HepG2 (cell line): ENCODE measurements around the gene ABCB9. TPM values are rescaled to one million over a fixed set of nuclear protein-coding genes. Genes with fewer than 3 reads are reported as not detected.

ENCODE experiments used
- BATF2 ChIP-seq: sonication (generic); formaldehyde crosslinking; IDR thresholded peaks from 2 replicates; pipeline ENCODE4 v1.8.0; 2022; ENCODE audit warnings: mild to moderate bottlenecking, missing genetic modification reagents, moderate library complexity
- GPN1 ChIP-seq: sonication (generic); formaldehyde crosslinking; IDR thresholded peaks from 2 replicates; pipeline ENCODE4 v1.5.1; 2020; ENCODE audit warnings: missing genetic modification reagents, borderline replicate concordance
- MATR3 ChIP-seq: sonication (generic); formaldehyde crosslinking; IDR thresholded peaks from 2 replicates; pipeline ENCODE4 v1.4.0; 2020; ENCODE audit warnings: missing genetic modification reagents
- MTERF4 ChIP-seq: sonication (generic); formaldehyde crosslinking; IDR thresholded peaks from 2 replicates; pipeline ENCODE4 v1.8.0; 2023; ENCODE audit warnings: mild to moderate bottlenecking, missing genetic modification reagents
- MYC ChIP-seq: sonication (generic); formaldehyde crosslinking; IDR thresholded peaks from 2 replicates; pipeline ENCODE4 v1.9.0; 2021; ENCODE audit warnings: missing genetic modification reagents, borderline replicate concordance
- RBFOX2 ChIP-seq: fragments of 200-400 bp; formaldehyde crosslinking; IDR thresholded peaks from 2 replicates; pipeline ENCODE4 v1.6.1; 2017; ENCODE audit warnings: low read depth, mild to moderate bottlenecking, low read length
- SIN3A ChIP-seq: IDR thresholded peaks from 2 replicates; pipeline ENCODE4 v1.6.1; 2011; ENCODE audit warnings: low read depth, mild to moderate bottlenecking, control low read depth, low read length, borderline replicate concordance
- SIX4 ChIP-seq: sonication (generic); formaldehyde crosslinking; IDR thresholded peaks from 2 replicates; pipeline ENCODE4 v1.4.0; 2020; ENCODE audit warnings: missing genetic modification reagents
- SNAPC2 ChIP-seq: sonication (generic); formaldehyde crosslinking; IDR thresholded peaks from 2 replicates; pipeline ENCODE4 v1.8.1; 2022; ENCODE audit warnings: mild to moderate bottlenecking, missing genetic modification reagents
- ZBTB20 ChIP-seq: sonication (generic); formaldehyde crosslinking; IDR thresholded peaks from 2 replicates; pipeline ENCODE4 v1.8.1; 2023; ENCODE audit warnings: missing genetic modification reagents, low read depth, mild to moderate bottlenecking, borderline replicate concordance
- ZKSCAN5 ChIP-seq: sonication (generic); formaldehyde crosslinking; IDR thresholded peaks from 2 replicates; pipeline ENCODE4 v1.5.1; 2020; ENCODE audit warnings: mild to moderate bottlenecking, missing genetic modification reagents
- ZNF24 ChIP-seq: fragments of 450-650 bp; IDR thresholded peaks from 2 replicates; pipeline ENCODE4 v1.6.1; 2017; ENCODE audit warnings: antibody characterized with exemption, mild to moderate bottlenecking
- ZNF597 ChIP-seq: sonication (generic); formaldehyde crosslinking; IDR thresholded peaks from 2 replicates; pipeline ENCODE4 v1.5.0; 2020; ENCODE audit warnings: missing genetic modification reagents
- ZNF639 ChIP-seq: conservative IDR thresholded peaks from 2 replicates; pipeline ENCODE4 v1.6.1; 2018; ENCODE audit warnings: missing genetic modification reagents
- ZNF660 ChIP-seq: sonication (generic); formaldehyde crosslinking; IDR thresholded peaks from 2 replicates; pipeline ENCODE4 v1.5.1; 2020; ENCODE audit warnings: mild to moderate bottlenecking, low read depth, missing genetic modification reagents, borderline replicate concordance
- ZNF879 ChIP-seq: sonication (generic); formaldehyde crosslinking; IDR thresholded peaks from 2 replicates; pipeline ENCODE4 v1.8.1; 2023; ENCODE audit warnings: missing genetic modification reagents
- polyA plus RNA-seq, 8 experiments: library from polyadenylated mRNA; depleted of rRNA in 3 of 8; stranded (reverse) in 7 of 8; unstranded in 1 of 8; fragments of >200 nt; fragmentation: Illumina TruSeq in 4 of 8; extraction: Trizol in 4 of 8; gene quantifications; 2 replicates each; pipeline versions ENCODE4 v1.2.1 to v1.2.3, GENCODE V29; 2011 to 2016; ENCODE audit warnings: low read depth in 4 of 8, missing spikeins in 1 of 8, mixed read lengths in 1 of 8; ENCODE audit not compliant: insufficient read depth in 1 of 8
- total RNA-seq, 5 experiments: library from RNA; depleted of rRNA; stranded (reverse); fragments of >200 nt; fragmentation: Illumina TruSeq; extraction: Trizol; gene quantifications; 2 replicates each; pipeline ENCODE4 v1.2.3, GENCODE V29; 2016; ENCODE audit warnings: low read depth in 1 of 5
- TF ChIP-seq, protein P1 (sequence below): sonication (generic); formaldehyde crosslinking; IDR thresholded peaks from 2 replicates; pipeline ENCODE4 v1.4.0; 2020; ENCODE audit warnings: missing genetic modification reagents, borderline replicate concordance

The ABCB9 gene
- total and polyA plus RNA-seq, 2 of the 13 experiments (the other 11 are each of a cell fraction or from before 2014, with no cell fraction given): 5.1 to 6.0 TPM

GRCh38 chr12:122984612-122985337 lies 18.5 kb upstream of the ABCB9 start (continued):
- TF ChIP-seq RBFOX2 (peak; percentile 80), SIX4 (CRISPR knock-in tag) (no peak), SIN3A (no peak), MTERF4 (CRISPR knock-in tag) (peak; percentile 77; the same call in 1 of the 2 replicates), ZNF879 (no peak), BATF2 (CRISPR knock-in tag) (no peak), ZNF639 (CRISPR knock-in tag) (0 out of 2 replicates have a peak, but pooled peaks have one; percentile 62), ZNF24 (0 out of 2 replicates have a peak, but pooled peaks have one; percentile 8), ZKSCAN5 (CRISPR knock-in tag) (no peak), ZNF660 (CRISPR knock-in tag) (no peak), MATR3 (no peak), ZNF597 (CRISPR knock-in tag) (no peak), MYC (CRISPR knock-in tag) (peak; percentile 89), SNAPC2 (CRISPR knock-in tag) (peak; percentile 70; the same call in 1 of the 2 replicates), ZBTB20 (CRISPR knock-in tag) (peak; percentile 57; the same call in 1 of the 2 replicates), GPN1 (CRISPR knock-in tag) (no peak)
- TF ChIP-seq, protein P1, sequence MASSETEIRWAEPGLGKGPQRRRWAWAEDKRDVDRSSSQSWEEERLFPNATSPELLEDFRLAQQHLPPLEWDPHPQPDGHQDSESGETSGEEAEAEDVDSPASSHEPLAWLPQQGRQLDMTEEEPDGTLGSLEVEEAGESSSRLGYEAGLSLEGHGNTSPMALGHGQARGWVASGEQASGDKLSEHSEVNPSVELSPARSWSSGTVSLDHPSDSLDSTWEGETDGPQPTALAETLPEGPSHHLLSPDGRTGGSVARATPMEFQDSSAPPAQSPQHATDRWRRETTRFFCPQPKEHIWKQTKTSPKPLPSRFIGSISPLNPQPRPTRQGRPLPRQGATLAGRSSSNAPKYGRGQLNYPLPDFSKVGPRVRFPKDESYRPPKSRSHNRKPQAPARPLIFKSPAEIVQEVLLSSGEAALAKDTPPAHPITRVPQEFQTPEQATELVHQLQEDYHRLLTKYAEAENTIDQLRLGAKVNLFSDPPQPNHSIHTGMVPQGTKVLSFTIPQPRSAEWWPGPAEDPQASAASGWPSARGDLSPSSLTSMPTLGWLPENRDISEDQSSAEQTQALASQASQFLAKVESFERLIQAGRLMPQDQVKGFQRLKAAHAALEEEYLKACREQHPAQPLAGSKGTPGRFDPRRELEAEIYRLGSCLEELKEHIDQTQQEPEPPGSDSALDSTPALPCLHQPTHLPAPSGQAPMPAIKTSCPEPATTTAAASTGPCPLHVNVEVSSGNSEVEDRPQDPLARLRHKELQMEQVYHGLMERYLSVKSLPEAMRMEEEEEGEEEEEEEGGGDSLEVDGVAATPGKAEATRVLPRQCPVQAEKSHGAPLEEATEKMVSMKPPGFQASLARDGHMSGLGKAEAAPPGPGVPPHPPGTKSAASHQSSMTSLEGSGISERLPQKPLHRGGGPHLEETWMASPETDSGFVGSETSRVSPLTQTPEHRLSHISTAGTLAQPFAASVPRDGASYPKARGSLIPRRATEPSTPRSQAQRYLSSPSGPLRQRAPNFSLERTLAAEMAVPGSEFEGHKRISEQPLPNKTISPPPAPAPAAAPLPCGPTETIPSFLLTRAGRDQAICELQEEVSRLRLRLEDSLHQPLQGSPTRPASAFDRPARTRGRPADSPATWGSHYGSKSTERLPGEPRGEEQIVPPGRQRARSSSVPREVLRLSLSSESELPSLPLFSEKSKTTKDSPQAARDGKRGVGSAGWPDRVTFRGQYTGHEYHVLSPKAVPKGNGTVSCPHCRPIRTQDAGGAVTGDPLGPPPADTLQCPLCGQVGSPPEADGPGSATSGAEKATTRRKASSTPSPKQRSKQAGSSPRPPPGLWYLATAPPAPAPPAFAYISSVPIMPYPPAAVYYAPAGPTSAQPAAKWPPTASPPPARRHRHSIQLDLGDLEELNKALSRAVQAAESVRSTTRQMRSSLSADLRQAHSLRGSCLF: no peak
